Keratinocyte (primary cell): Measurements from ENCODE around the gene NXNL1.

Experiments used
- CTCF ChIP-seq, 3 experiments: IDR thresholded peaks in 1 of 3; conservative IDR thresholded peaks in 1 of 3; optimal IDR thresholded peaks in 1 of 3; 2 replicates in 2 of 3; 3 replicates in 1 of 3; pipeline versions ENCODE3 to v1.5.1; 2011; ENCODE audit warnings: low read length in 3 of 3, mild to moderate bottlenecking in 3 of 3, moderate library complexity in 2 of 3, control low read depth in 1 of 3, inconsistent platforms in 1 of 3; ENCODE audit not compliant: insufficient read depth in 2 of 3; ENCODE audit errors: extremely low read depth in 1 of 3
- EZH2 ChIP-seq: IDR thresholded peaks from one replicate; pipeline ENCODE4 v1.6.1; 2012; ENCODE audit warnings: inconsistent platforms, mild to moderate bottlenecking, low read length, moderate library complexity

- TF ChIP-seq CTCF (optimal IDR thresholded peaks at IDR 0.05 in 1 of 3, IDR thresholded peaks at IDR 0.05 in 1 of 3, conservative IDR thresholded peaks at IDR 0.05 in 1 of 3; ENCODE audit: extremely low read depth in 1 of 3, insufficient read depth in 2 of 3, low read length in 3 of 3) (no peak), EZH2 (no peak)
These were observed 18.6 kb upstream of the NXNL1 start for GRCh38 chr19:17479325-17479791.
